ENCODE measurements around the gene EML5.

GRCh38 chr14:88625671-88626070 lies 167.1 kb downstream of the EML5 start:
- TF ChIP-seq POLR2AphosphoS5 (IDR thresholded peaks at IDR 0.05) (no peak), CTCF (IDR thresholded peaks at IDR 0.05) (no peak), POLR2A (IDR thresholded peaks at IDR 0.05) (no peak)

All from prostate gland (tissue), 2 donors.